ENCODE results near the gene CCDC77.

The CCDC77 gene

DNA sequence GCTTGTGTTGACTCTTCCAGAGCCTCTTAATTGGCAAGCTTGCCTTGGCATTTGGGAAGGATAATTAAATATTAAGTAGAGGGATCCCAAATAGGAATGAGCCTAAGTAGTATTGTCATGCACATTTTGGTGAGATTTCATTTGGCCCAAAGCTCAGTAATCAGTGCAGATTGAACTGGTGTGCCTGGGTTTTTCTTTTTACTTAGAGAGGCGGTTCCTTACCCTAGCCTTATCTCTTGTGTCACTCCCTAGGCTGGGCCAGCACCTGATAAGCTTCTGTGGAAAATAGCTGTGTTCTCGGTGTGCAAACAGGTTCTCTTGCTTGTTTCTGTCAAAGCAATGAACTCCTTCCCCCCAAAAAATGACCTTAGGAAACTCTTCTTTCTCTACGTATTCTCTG, 49.0 kb downstream of the CCDC77 start:
- no peak for DNase-seq (ENCODE audit: extremely low spot score, insufficient read length, low read depth)
- no peak for FAIRE-seq

DNA sequence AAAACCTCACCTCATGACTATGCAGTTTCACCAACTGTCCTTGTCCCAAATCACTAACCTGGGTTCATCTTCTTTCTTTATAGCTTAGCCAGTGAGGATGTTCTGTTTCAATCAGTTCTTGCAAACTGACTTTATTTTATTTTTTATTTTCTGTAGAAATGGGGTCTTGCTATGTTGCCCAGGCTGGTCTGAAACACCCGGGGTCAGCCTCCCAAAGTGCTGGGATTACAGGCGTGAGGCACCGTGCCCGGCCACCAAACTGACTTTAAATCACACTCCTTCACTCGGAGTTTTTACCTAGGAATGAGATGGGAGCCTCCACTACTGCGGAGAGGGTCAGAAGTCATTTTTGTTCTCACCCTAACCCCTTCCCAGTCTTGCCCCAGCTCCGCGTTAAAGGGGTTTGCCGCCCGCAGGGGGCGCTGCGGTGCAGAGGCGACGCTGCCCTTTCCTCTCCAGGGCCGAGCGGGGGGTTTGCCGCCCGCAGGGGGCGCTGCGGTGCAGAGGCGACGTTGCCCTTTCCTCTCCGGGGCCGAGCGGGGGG, 51.3 kb downstream of the CCDC77 start:
- DNase-seq (ENCODE audit: extremely low spot score, insufficient read length, low read depth) = peak; percentile 57
- FAIRE-seq = peak; percentile 65

DNA sequence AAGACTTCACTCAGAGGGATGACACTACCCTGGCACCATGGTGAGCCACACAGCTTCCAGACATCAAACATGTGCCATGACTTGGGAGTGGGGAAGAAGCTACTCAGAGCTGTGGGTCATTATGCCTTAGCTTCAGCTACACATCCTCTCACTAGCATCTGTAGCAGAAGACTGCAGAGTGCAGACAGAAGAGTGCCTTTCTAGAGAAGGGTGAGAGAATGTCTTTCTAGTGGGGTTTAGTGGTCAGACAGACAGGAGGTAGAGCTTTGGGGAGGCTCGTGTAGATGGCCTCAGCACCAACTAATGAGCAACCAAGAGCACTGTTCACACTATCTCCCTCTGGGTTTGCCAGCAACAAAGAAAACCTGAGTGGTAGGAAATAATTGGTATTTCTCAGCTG, 53.4 kb downstream of the CCDC77 start:
- no peak for DNase-seq (ENCODE audit: extremely low spot score, insufficient read length, low read depth)
- no peak for FAIRE-seq

- no peak for FAIRE-seq
- no peak for DNase-seq (ENCODE audit: extremely low spot score, insufficient read length, low read depth)
Observed at GRCh38 chr12:455821-456220, 54.4 kb downstream of the CCDC77 start.

- DNase-seq (ENCODE audit: extremely low spot score, insufficient read length, low read depth) = no peak
Observed at GRCh38 chr12:457676-458075, 56.2 kb downstream of the CCDC77 start.

GRCh38 chr12:459050-459429, 57.6 kb downstream of the CCDC77 start:
- no peak for DNase-seq (ENCODE audit: extremely low spot score, insufficient read length, low read depth)
- no peak for FAIRE-seq

More at GRCh38 chr12:457676-458075, 56.2 kb downstream of the CCDC77 start:
- FAIRE-seq = no peak

- FAIRE-seq (no peak), DNase-seq (ENCODE audit: extremely low spot score, insufficient read length, low read depth) (no peak)
Observed at GRCh38 chr12:459430-460258, 58.2 kb downstream of the CCDC77 start, which contains the start of gene B4GALNT3. Gene B4GALNT3, plus strand, starts transcription at chr12:459939. Its CDS starts 438 bp downstream, at chr12:460377.

GRCh38 chr12:460261-461230, 59.1 kb downstream of the CCDC77 start:
- FAIRE-seq (no peak), DNase-seq (ENCODE audit: extremely low spot score, insufficient read length, low read depth) (no peak)

GRCh38 chr12:461425-461824, 60.0 kb downstream of the CCDC77 start:
- FAIRE-seq = no peak
- no peak for DNase-seq (ENCODE audit: extremely low spot score, insufficient read length, low read depth)

- FAIRE-seq = no peak
Observed at GRCh38 chr12:462936-463705, 61.7 kb downstream of the CCDC77 start.

DNA sequence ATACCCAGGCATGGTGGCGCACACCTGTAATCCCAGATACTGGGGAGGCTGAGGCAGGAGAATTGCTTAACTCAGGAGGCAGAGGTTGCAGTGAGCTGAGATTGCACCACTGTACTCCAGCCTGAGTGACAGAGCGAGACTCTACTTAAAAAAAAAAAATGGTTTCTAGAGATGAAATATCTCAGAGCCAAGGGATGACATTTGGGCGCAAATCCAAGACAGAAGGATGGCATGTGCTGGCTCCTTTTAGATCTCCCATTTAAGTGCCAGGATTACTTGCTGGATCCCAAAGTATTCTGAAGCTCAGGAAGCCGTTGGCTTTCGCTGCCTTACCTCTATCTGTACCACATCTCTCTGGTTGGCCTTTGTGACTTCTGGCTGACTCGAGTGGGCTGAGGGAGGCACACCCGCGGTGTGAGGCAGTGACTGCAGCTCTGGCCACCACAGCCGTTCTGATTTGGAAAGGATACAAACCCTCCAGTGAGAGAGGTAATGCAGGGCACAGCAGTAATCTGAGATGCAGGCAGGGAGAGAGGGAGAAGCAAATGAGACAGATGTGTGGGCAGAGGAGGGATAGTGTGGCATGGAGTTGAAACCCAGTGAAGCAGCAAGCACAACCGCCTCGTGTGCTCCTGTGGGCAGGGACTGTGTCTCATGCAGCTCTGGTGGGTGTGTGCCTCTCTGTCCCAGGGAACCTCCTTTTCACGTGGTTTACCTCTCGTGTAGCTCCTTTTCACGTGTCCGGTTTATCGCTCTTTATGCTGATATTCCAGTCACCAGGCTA, 63.2 kb downstream of the CCDC77 start:
- DNase-seq (ENCODE audit: extremely low spot score, insufficient read length, low read depth) (no peak), FAIRE-seq (no peak)

More at GRCh38 chr12:462936-463705, 61.7 kb downstream of the CCDC77 start:
- DNase-seq (ENCODE audit: extremely low spot score, insufficient read length, low read depth) = no peak

- DNase-seq (ENCODE audit: extremely low spot score, insufficient read length, low read depth) = no peak
- no peak for FAIRE-seq
Observed at GRCh38 chr12:466039-466438, 64.6 kb downstream of the CCDC77 start.

DNA sequence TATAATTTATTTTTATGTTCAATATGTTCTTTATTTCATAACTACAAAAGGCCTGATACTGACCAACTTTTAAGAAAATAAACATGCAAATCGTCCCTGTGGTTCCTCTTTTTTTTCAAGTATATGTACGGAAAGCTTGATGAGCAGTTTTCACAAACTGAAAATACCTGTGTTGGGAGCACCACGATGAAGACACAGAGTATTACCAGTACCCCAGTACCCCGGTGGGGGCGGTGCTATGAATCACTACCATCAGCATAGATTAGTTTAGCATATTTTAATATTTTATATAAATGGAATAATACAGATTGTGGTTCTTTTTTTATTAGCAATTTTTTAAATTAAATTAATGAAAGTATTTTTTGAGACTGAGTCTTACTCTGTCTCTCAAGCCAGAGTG, 65.3 kb downstream of the CCDC77 start:
- FAIRE-seq = no peak
- DNase-seq (ENCODE audit: extremely low spot score, insufficient read length, low read depth) = no peak

DNA sequence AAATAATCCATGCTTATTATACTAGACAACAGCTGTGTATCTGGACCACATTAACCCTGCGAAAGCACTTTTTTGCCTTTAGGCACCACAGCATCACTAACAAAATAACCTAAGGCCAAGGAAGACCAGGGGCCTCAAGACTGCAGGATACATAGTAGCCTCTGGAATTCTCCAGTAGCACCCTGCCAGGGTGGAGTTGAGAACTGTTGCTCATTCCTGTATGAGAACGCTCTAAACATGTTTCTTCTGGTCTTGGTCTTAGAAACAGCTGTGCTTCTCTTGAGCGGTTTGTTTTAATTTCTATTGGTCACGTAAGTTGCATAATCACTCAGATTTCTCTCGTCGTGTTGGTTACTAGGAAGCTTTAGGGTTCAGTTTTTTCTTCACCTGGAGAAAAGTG, 66.1 kb downstream of the CCDC77 start:
- FAIRE-seq = no peak
- DNase-seq (ENCODE audit: extremely low spot score, insufficient read length, low read depth) = no peak

DNA sequence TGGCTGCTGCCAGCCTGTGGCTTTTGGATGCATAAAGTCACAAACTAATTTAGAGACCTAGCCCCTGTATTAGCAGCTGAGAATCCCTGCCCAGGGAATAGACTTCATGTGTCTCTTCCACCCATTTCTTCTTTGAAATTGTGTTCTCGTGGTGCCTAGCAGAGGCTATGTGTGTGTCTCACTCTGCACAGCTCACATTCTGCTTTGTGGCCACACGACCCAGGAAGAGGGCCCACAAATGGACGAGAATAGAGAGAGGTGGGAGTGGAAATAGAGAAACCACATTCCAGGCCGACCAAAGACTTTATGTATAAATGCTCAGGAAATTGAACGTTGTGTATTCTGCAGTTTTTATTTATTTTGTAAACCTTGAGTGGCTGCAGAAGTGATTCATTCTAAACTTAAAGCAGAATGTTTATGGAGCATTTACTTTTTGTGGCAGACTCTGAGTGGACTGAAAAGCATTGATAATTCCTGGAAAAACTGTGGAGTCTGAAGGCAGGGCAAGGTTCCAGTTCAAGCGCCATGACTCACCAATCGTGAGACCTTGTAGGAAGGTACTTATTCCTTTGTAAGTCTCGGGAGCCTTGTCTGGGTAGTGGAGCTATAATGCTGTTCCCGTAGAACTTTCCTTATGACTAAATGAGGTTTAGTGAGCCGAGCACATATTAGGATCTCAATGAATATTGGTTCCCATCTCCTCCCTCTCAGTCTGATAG, 67.4 kb downstream of the CCDC77 start:
- FAIRE-seq = no peak

DNA sequence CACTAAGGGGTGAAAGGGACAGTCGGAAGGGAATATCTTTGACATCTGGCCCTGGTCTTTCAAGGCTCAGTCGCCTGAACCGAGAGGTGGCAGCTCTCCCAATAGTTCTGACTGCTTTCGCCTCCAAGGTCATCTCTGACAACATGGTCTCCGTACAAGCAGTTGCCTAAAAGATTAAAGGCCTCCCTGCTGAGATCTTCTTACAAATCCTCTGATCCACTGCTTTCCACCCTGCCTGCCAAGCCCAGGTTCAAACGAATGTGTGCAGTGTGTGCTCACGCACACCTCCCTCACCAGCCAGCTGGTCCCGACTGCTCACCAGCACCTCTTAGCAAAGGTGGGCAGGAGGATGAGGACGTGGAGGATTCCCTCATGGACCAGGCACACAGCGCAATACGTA, 68.7 kb downstream of the CCDC77 start:
- DNase-seq (ENCODE audit: extremely low spot score, insufficient read length, low read depth) (no peak), FAIRE-seq (no peak)

More for the DNA sequence above, 67.4 kb downstream of the CCDC77 start:
- DNase-seq (ENCODE audit: extremely low spot score, insufficient read length, low read depth) = no peak

DNA sequence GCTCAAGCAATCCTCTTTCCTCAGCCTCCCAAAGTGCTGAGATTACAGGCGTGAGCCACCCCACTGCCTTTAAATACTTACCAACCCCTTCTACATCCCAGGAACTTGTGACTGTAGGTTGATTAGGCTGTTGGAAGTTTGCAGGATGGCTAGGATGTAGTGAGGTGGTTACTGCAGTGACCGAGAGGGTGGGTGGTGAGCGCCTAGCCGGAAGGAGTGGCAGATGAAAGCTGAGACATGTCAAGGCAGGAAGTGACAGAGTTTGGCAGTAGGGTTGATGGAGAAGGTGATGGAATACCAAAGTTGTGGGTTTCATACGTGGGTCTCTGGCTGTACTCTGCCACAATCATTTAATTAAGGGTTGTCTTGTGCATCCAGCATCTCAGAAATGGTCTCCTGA, 71.8 kb downstream of the CCDC77 start:
- DNase-seq (ENCODE audit: extremely low spot score, insufficient read length, low read depth) = no peak
- FAIRE-seq = no peak

GRCh38 chr12:473863-474577, 72.6 kb downstream of the CCDC77 start:
- FAIRE-seq (no peak), DNase-seq (ENCODE audit: extremely low spot score, insufficient read length, low read depth) (no peak)

Measured in GM18507 (cell line).